Prostate gland (tissue), 2 donors: ENCODE measurements around the gene NOS1AP. TPM values are rescaled to one million over a fixed set of nuclear protein-coding genes. Genes with fewer than 3 reads are reported as not detected.

Experiments used
- DNase-seq: peaks from one replicate; pipeline ENCODE4 v3.0.0-alpha.2; 2019; ENCODE audit warnings: low spot score
- H3K27ac ChIP-seq, 2 donors: fragments of 200-600 bp; sonication (generic); 2 replicates each; pipeline ENCODE4 v1.5.1; 2017 to 2019
- H3K27me3 ChIP-seq: fragments of 200-600 bp; sonication (generic); replicated peaks from 2 replicates; pipeline ENCODE4 v1.5.1; 2019; ENCODE audit not compliant: insufficient read depth
- H3K36me3 ChIP-seq, 2 donors: fragments of 200-600 bp; sonication (generic); 1 replicate in 1 of 2; 2 replicates in 1 of 2; pipeline versions ENCODE4 v1.5.1 to v1.8.1; 2017 to 2019
- H3K4me1 ChIP-seq: fragments of 200-600 bp; sonication (generic); replicated peaks from 2 replicates; pipeline ENCODE4 v1.5.1; 2019
- H3K4me3 ChIP-seq, 2 donors: fragments of 200-600 bp; sonication (generic); 2 replicates each; pipeline ENCODE4 v1.5.1; 2017 to 2019
- H3K9me3 ChIP-seq: fragments of 200-600 bp; sonication (generic); 2 replicates; pipeline ENCODE4 v1.5.1; 2017
- POLR2A ChIP-seq: fragments of 450-650 bp; IDR thresholded peaks from one replicate; pipeline ENCODE4 v1.6.1; 2016; ENCODE audit warnings: antibody characterized with exemption, mild to moderate bottlenecking
- POLR2AphosphoS5 ChIP-seq: sonication (generic); formaldehyde crosslinking; IDR thresholded peaks from one replicate; pipeline ENCODE4 v1.6.1; 2017; ENCODE audit warnings: antibody characterized with exemption
- WGBS: methylation state at CpG from one replicate; pipeline ENCODE4 v1.1.5; 2018; 5-methylcytosine and 5-hydroxymethylcytosine counted together
- intact Hi-C: fragments of 100-400 bp; cut with DNase I; formaldehyde crosslinking; loops from one replicate; pipeline ENCODE4 v1.14.2; 2022
- total RNA-seq, 2 donors: library from RNA; depleted of rRNA; stranded (reverse); fragments of >200 nt; gene quantifications; one replicate each; pipeline ENCODE4 v1.1.0, GENCODE V29; 2016
- TF ChIP-seq, protein P1 (sequence below), 4 experiments: fragments of 200-600 bp in 2 of 4; fragments of 450-650 bp in 2 of 4; sonication (generic) in 2 of 4; IDR thresholded peaks; 1 replicate in 3 of 4; 2 replicates in 1 of 4; pipeline ENCODE4 v1.5.1; 2016 to 2019; ENCODE audit warnings: antibody characterized with exemption in 4 of 4, mild to moderate bottlenecking in 2 of 4, moderate library complexity in 2 of 4

NOS1AP gene
- total RNA-seq, 2 donors from 2014 or later, result 9.9 to 11.0 TPM

DNA sequence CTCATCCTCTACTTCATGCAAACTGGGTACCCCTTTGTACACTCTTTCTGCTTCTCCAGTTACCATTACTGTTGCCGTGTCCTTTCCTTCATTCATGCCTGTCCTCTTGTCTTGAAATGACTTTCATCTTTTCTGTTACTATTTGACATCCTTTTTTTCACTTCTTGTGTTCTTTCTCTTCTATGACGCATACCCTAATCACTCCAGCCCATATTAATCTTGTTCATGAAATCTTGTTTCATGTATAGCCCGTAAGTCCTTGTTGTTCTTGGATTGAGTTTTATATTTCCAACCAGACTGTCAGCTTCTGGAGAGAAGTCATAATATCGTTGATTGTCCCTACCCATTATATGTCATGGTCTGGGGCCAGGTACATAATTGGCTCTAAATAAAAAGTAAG, 126.1 kb downstream of the NOS1AP start:
- no peak for DNase-seq
- intact Hi-C loops, result no loop called here
- H3K4me3 ChIP-seq, result no peak overlapping the region
- TF ChIP-seq, protein P1, sequence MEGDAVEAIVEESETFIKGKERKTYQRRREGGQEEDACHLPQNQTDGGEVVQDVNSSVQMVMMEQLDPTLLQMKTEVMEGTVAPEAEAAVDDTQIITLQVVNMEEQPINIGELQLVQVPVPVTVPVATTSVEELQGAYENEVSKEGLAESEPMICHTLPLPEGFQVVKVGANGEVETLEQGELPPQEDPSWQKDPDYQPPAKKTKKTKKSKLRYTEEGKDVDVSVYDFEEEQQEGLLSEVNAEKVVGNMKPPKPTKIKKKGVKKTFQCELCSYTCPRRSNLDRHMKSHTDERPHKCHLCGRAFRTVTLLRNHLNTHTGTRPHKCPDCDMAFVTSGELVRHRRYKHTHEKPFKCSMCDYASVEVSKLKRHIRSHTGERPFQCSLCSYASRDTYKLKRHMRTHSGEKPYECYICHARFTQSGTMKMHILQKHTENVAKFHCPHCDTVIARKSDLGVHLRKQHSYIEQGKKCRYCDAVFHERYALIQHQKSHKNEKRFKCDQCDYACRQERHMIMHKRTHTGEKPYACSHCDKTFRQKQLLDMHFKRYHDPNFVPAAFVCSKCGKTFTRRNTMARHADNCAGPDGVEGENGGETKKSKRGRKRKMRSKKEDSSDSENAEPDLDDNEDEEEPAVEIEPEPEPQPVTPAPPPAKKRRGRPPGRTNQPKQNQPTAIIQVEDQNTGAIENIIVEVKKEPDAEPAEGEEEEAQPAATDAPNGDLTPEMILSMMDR (IDR thresholded peaks at IDR 0.05), result no peak
- TF ChIP-seq POLR2A (no peak), POLR2AphosphoS5 (no peak)
- no peaks in the 10 kb centered on the region for H3K27me3 ChIP-seq
- WGBS, result 66% methylated on average over 4 of the region's 4 CpGs
- H3K36me3 ChIP-seq, result no peaks in the 10 kb centered on the region
- H3K4me1 ChIP-seq, result no peaks in the 10 kb centered on the region
- H3K27ac ChIP-seq, result no peak overlapping the region
- no peaks in the 10 kb centered on the region for H3K9me3 ChIP-seq

DNA sequence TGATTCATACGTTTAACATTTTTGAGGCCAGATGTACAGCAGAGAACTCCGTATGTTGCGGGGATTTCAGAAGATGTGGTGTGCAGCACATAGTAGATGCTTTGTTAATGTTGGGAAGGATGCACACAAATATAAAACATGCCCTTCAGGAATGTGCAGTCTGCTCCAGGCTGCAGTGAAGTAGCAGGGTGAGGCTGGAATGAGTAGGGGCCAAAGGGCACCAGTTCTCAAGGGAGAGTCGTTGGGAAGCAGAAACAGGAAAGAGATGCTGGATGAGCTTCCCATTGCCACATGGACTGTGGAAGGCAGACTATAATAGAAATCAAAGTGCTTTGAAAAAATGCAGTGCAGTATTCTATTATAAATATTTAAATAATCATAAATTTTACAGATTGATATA, 126.9 kb downstream of the NOS1AP start:
- H3K27ac ChIP-seq, result no peak overlapping the region
- 88% methylated on average over 4 of the region's 4 CpGs for WGBS
- no peaks in the 10 kb centered on the region for H3K4me1 ChIP-seq
- intact Hi-C loops, result no loop called here
- H3K4me3 ChIP-seq, result no peak overlapping the region
- TF ChIP-seq, protein P1 (IDR thresholded peaks at IDR 0.05), result no peak
- TF ChIP-seq POLR2AphosphoS5, result no peak
- TF ChIP-seq POLR2A, result no peak
- H3K36me3 ChIP-seq, result no peaks in the 10 kb centered on the region
- no peaks in the 10 kb centered on the region for H3K27me3 ChIP-seq
- DNase-seq, result no peak
- H3K9me3 ChIP-seq, result no peaks in the 10 kb centered on the region

DNA sequence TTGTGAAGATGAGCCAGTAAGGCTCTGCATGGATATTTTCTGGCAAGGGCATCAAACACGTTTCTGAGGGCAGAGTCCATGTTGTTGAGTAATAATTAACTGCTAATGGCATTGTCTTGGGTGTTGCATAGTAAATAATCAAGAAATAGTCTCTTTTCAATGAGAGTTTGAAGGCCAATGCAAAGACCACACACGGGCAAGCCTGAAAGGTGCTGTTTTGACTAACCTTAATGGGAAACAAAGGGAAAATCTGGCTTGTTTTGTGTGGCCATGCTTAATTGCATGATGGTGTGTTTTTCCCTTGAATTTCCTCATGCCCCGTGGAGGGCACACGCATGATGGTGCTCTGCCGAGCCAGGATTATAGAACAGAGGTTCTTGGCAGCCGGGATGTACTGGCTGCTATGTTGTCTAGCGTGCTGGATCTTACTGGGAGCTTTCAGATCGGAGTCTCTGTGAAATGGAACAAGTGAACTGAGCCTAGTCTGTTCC, 127.6 kb downstream of the NOS1AP start:
- no peak for DNase-seq

DNA sequence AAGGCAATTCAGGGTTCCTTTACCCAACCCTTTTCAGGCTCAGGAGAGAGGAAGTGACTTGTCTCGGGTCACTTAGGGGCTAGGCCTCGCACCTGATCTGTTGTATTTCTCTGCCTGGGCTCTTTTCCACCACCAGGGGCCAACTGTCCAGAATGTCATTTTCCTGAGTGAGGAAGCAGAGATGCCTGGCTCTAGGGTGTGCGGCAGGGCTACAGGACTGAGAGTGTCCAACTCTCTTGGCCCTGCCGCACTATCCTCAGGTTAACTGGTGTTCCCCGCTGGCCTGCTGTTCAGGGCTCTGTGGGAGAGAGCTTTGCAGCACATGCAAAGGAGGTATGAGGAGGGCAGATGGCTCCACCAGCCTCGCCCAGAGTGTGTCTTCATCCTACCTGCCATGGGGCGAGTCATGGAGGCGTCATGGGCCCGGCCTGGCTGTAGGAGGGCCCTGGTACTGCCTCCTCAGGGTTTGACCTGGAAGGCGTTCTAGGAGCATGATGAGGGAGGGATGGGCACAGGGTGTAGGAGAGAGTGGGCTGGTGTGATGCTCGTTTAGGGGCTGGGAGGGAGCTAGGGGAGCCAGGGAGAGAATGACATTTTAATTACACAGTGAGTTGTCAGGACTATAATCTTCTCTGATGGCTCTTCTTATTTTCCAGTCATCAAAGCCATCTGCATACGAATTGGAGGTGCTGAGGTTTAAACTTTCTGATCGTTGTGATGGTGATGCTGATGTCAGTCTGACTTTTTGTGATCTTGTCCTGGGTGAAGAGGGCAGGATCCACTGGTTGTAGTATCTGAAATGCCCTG, 128.3 kb downstream of the NOS1AP start:
- WGBS, result 89% methylated on average over 13 of the region's 13 CpGs
- no peak overlapping the region for H3K27ac ChIP-seq

More for the DNA sequence above, 127.6 kb downstream of the NOS1AP start:
- WGBS, result 91% methylated on average over 8 of the region's 8 CpGs
- no peaks in the 10 kb centered on the region for H3K9me3 ChIP-seq
- no peak overlapping the region for H3K27ac ChIP-seq
- no peaks in the 10 kb centered on the region for H3K4me1 ChIP-seq
- H3K4me3 ChIP-seq, result no peak overlapping the region
- intact Hi-C loops, result no loop called here
- TF ChIP-seq, protein P1 (IDR thresholded peaks at IDR 0.05), result no peak
- TF ChIP-seq POLR2A (no peak), POLR2AphosphoS5 (no peak)
- H3K27me3 ChIP-seq, result no peaks in the 10 kb centered on the region
- H3K36me3 ChIP-seq, result no peaks in the 10 kb centered on the region

More for the DNA sequence above, 128.3 kb downstream of the NOS1AP start:
- H3K36me3 ChIP-seq, result no peaks in the 10 kb centered on the region
- TF ChIP-seq POLR2A (no peak), POLR2AphosphoS5 (no peak)
- TF ChIP-seq, protein P1 (IDR thresholded peaks at IDR 0.05), result no peak
- no peak for DNase-seq
- H3K4me3 ChIP-seq, result no peak overlapping the region
- no peaks in the 10 kb centered on the region for H3K9me3 ChIP-seq
- H3K4me1 ChIP-seq, result no peaks in the 10 kb centered on the region
- H3K27me3 ChIP-seq, result no peaks in the 10 kb centered on the region
- intact Hi-C loops, result no loop called here
